Stomach (tissue), 19 donors: ENCODE results near the gene ST8SIA4. TPM values are rescaled to one million over a fixed set of nuclear protein-coding genes. Genes with fewer than 3 reads are reported as not detected.

Experiments used
- DNase-seq, 2 donors: peaks; one replicate each; pipeline versions ENCODE4 v3.0.0 to v3.0.0-alpha.2; 2013 to 2019
- H3K27ac ChIP-seq, 5 donors: fragments of 200-600 bp in 4 of 5; sonication (generic) in 4 of 5; one replicate each; pipeline ENCODE4 v1.5.1; 2013 to 2019; ENCODE audit warnings: mild to moderate bottlenecking in 1 of 5, moderate library complexity in 1 of 5
- H3K27me3 ChIP-seq, 3 donors: fragments of 200-600 bp; sonication (generic); one replicate each; pipeline ENCODE4 v1.5.1; 2017 to 2019; ENCODE audit warnings: mixed run types in 1 of 3
- H3K36me3 ChIP-seq, 4 donors: fragments of 200-600 bp; sonication (generic); 1 replicate in 3 of 4; 2 replicates in 1 of 4; pipeline ENCODE4 v1.5.1; 2016 to 2019
- H3K4me1 ChIP-seq, 4 donors: fragments of 200-600 bp; sonication (generic); one replicate each; pipeline ENCODE4 v1.5.1; 2016 to 2019
- H3K4me3 ChIP-seq, 4 donors: fragments of 200-600 bp; sonication (generic) in 3 of 4; one replicate each; pipeline ENCODE4 v1.5.1; 2016 to 2019; ENCODE audit warnings: mild to moderate bottlenecking in 1 of 4
- H3K9me3 ChIP-seq, 4 donors: fragments of 200-600 bp; sonication (generic); one replicate each; pipeline ENCODE4 v1.5.1; 2016 to 2019
- EP300 ChIP-seq: sonication (generic); formaldehyde crosslinking; IDR thresholded peaks from one replicate; pipeline ENCODE4 v1.6.1; 2017; ENCODE audit warnings: antibody characterized with exemption
- POLR2A ChIP-seq, 4 donors: fragments of 450-650 bp; IDR thresholded peaks; one replicate each; pipeline ENCODE4 v1.6.1; 2016; ENCODE audit warnings: antibody characterized with exemption in 4 of 4, control low read depth in 2 of 4, mild to moderate bottlenecking in 1 of 4, moderate library complexity in 1 of 4
- POLR2AphosphoS5 ChIP-seq, 3 donors: sonication (generic); formaldehyde crosslinking; IDR thresholded peaks; one replicate each; pipeline ENCODE4 v1.6.1; 2016; ENCODE audit warnings: antibody characterized with exemption in 3 of 3
- WGBS, 5 donors: extraction: QIAGEN DNeasy Blood & Tissue Kit in 3 of 5; methylation state at CpG; one replicate each; pipeline versions ENCODE4 v1.1.5 to v1.1.7; 2013 to 2018; 5-methylcytosine and 5-hydroxymethylcytosine counted together
- intact Hi-C: fragments of 100-400 bp; cut with DNase I; formaldehyde crosslinking; loops from one replicate; pipeline ENCODE4 v1.15.1; 2023; ENCODE audit warnings: low total_unique reads
- long read RNA-seq, 10 donors: transcript quantifications; one replicate each; lab custom pipeline, GENCODE V29; 2026
- polyA plus RNA-seq, 3 donors: library from polyadenylated mRNA; stranded (reverse); fragments of 200-250 nt; gene quantifications; one replicate each; pipeline ENCODE4 v1.2.3, GENCODE V29; 2013
- total RNA-seq, 5 donors: library from RNA; depleted of rRNA; stranded (reverse); fragments of >200 nt; gene quantifications; one replicate each; pipeline versions ENCODE4 v1.1.0 to v1.2.3, GENCODE V29; 2014 to 2016
- TF ChIP-seq, protein P1 (sequence below), 7 experiments: fragments of 450-650 bp in 4 of 7; fragments of 200-600 bp in 3 of 7; sonication (generic) in 3 of 7; IDR thresholded peaks; one replicate each; pipeline ENCODE4 v1.5.1; 2016 to 2019; ENCODE audit warnings: antibody characterized with exemption in 7 of 7, control low read depth in 2 of 7, mild to moderate bottlenecking in 1 of 7
- donor health status: healthy with polysubstance abuse.
- donor health status: Bipolar disorder and iron deficiency.
- donor health status: healthy.

The ST8SIA4 gene, protein sequence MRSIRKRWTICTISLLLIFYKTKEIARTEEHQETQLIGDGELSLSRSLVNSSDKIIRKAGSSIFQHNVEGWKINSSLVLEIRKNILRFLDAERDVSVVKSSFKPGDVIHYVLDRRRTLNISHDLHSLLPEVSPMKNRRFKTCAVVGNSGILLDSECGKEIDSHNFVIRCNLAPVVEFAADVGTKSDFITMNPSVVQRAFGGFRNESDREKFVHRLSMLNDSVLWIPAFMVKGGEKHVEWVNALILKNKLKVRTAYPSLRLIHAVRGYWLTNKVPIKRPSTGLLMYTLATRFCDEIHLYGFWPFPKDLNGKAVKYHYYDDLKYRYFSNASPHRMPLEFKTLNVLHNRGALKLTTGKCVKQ
- total RNA-seq, result 1 to 10 TPM in 4 of 5 donors, under 1 TPM in 1; 0.29 to 7.7 (median 2.9) TPM
- polyA plus RNA-seq, result 1 to 10 TPM in 1 of 3 donors, under 1 TPM in 2; 0.38 to 1.1 (median 0.44) TPM
- long read RNA-seq, donor 1, full-length matches to known transcripts, result 3 of 3 reads
- long read RNA-seq, donor 1, partial matches to known transcripts, result 0 of 3 reads
- long read RNA-seq, donor 1, other reads (novel, unspliced or antisense), result 0 of 3 reads
- long read RNA-seq, donor 2, full-length matches to known transcripts, result 4 of 4 reads
- long read RNA-seq, donor 2, partial matches to known transcripts, result 0 of 4 reads
- long read RNA-seq, donor 2, other reads (novel, unspliced or antisense), result 0 of 4 reads
- long read RNA-seq, donor 3, full-length matches to known transcripts, result 2 of 2 reads
- long read RNA-seq, donor 3, partial matches to known transcripts, result 0 of 2 reads
- long read RNA-seq, donor 3, other reads (novel, unspliced or antisense), result 0 of 2 reads
- long read RNA-seq, donor 4, result 0 reads
- long read RNA-seq, donor 5, full-length matches to known transcripts, result 3 of 3 reads
- long read RNA-seq, donor 5, partial matches to known transcripts, result 0 of 3 reads
- long read RNA-seq, donor 5, other reads (novel, unspliced or antisense), result 0 of 3 reads
- long read RNA-seq, donor 6, full-length matches to known transcripts, result 3 of 3 reads
- long read RNA-seq, donor 6, partial matches to known transcripts, result 0 of 3 reads
- long read RNA-seq, donor 6, other reads (novel, unspliced or antisense), result 0 of 3 reads
- long read RNA-seq, donor 7, full-length matches to known transcripts, result 2 of 2 reads
- long read RNA-seq, donor 7, partial matches to known transcripts, result 0 of 2 reads
- long read RNA-seq, donor 7, other reads (novel, unspliced or antisense), result 0 of 2 reads
- long read RNA-seq, donor 8, partial matches to known transcripts, result 0 of 1 reads
- long read RNA-seq, donor 8, other reads (novel, unspliced or antisense), result 0 of 1 reads
- long read RNA-seq, donor 9, full-length matches to known transcripts, result 2 of 2 reads
- long read RNA-seq, donor 9, partial matches to known transcripts, result 0 of 2 reads
- long read RNA-seq, donor 9, other reads (novel, unspliced or antisense), result 0 of 2 reads
- long read RNA-seq, donor 10, result 0 reads

DNA sequence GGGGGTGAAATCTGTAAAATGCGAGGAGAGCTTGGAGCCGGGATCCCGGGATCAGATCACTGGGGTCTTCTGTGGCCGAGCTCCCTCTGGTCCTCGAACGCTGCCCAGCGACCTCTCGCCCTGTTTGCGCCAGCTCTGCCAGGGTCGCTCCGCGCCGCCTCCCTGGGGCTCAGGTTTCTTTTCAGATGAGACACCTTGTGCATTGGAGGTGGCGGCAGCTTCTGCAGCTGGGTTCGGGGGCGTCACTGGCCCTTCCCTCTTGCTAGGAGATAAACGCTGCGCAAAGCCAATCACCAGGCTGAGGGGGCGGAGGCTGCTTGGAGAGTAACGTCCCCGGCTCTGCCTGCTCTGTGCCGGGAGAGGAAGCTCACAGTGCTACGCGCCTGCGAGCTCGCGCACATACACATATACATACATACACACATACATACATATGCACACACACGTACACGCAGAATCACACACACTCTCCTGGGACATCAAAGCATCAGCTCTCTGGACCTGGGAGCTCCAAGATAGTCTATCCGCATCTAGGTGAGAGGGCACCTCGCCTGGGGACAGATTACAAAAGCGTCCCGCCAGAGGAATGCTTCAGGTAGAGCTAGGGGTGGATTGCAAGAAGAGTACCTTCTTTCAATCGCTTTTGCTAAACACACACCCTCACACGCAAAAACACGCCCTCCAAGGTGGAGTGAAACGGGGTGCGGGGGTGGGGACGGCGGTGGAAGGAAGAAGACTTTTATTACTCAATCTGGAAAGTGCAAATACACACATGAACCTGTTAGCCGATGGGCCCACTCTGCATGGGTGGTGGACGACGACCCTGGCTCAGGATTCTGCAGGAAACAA is at the start of gene ST8SIA4:
Gene ST8SIA4 (minus strand): TSS at position 244 of the 849 bp plus-strand sequence. CDS start 327 bp downstream, outside the sequence.
- intact Hi-C loops, result no loop called here
- Histone ChIP-seq H3K9me3 (no peaks in the 10 kb centered on the region), H3K27ac (peak within 1 kb of the TSS; percentile 56 to 85 (median 76)), H3K27me3 (peaks cover 2 to 55% (median 12%) of the 10 kb centered on the region in 3 donors), H3K4me3 (peak within 1 kb of the TSS; percentile 42 to 55 (median 52)), H3K36me3 (no peaks in the 10 kb centered on the region), H3K4me1 (peaks cover 0 to 45% (median 23%) of the 10 kb centered on the region in 4 donors)
- DNase-seq, result peak; percentile 81 to 94
- 1 to 3% (median 2%) methylated on average over 23 to 43 of the region's 43 CpGs for WGBS, 5 donors
- TF ChIP-seq POLR2AphosphoS5 (IDR thresholded peaks at IDR 0.05) (peak in 2 of 3 donors; percentile 72 to 86), EP300 (no peak)

DNA sequence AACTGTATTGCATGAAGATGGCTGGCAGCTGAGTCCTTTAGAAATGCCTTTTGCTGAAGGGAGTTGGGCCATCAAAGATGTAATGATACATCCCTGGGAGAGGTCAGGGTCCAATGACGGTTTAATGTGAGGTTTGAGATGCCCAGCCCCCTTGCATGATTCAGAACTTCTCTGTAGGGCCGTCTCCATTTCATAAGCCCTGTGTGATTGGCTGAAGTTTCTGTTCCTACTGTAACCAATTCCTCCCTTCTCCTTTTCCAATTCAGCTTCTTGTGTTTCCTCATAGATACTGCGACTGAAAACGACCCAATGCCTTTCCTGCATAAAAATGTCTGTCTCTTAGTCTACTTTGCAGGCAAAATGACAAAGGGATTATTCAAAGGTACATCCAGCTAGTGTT is 47.9 kb upstream of the ST8SIA4 start:
- no peaks in the 10 kb centered on the region for H3K27me3 ChIP-seq
- H3K9me3 ChIP-seq, result peaks cover 0 to 15% (median 3%) of the 10 kb centered on the region in 4 donors
- intact Hi-C loops, result no loop called here
- no peaks in the 10 kb centered on the region for H3K36me3 ChIP-seq
- no peak for DNase-seq
- no peak overlapping the region for H3K4me3 ChIP-seq
- WGBS, 5 donors, result 59 to 75% (median 71%) methylated on average over 4 of the region's 4 CpGs
- no peak overlapping the region for H3K27ac ChIP-seq
- TF ChIP-seq EP300, result no peak
- no peak for TF ChIP-seq POLR2AphosphoS5 (IDR thresholded peaks at IDR 0.05)
- no peak for TF ChIP-seq POLR2A (IDR thresholded peaks at IDR 0.05)
- TF ChIP-seq, protein P1, sequence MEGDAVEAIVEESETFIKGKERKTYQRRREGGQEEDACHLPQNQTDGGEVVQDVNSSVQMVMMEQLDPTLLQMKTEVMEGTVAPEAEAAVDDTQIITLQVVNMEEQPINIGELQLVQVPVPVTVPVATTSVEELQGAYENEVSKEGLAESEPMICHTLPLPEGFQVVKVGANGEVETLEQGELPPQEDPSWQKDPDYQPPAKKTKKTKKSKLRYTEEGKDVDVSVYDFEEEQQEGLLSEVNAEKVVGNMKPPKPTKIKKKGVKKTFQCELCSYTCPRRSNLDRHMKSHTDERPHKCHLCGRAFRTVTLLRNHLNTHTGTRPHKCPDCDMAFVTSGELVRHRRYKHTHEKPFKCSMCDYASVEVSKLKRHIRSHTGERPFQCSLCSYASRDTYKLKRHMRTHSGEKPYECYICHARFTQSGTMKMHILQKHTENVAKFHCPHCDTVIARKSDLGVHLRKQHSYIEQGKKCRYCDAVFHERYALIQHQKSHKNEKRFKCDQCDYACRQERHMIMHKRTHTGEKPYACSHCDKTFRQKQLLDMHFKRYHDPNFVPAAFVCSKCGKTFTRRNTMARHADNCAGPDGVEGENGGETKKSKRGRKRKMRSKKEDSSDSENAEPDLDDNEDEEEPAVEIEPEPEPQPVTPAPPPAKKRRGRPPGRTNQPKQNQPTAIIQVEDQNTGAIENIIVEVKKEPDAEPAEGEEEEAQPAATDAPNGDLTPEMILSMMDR (IDR thresholded peaks at IDR 0.05), result no peak
- no peaks in the 10 kb centered on the region for H3K4me1 ChIP-seq

DNA sequence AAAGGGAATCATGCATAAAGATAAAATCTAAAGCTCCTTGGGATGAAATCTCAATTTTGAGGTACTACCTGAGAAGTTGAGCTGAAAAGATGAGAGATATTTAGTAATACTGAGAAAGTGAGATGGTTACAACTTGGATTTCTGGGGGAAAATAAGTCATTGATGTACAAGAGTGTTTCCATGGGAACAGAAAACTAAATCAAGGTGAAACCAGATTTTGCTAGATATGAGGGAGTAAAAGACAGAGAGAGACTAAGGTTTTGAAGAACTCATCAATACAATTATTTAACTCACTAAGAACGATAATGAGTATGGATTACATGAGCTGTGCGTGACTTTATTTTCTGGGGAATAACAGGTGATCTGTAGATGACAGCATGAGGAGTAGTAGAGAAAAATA is 10.2 kb upstream of the ST8SIA4 start:
- intact Hi-C loops, result no loop called here
- WGBS, 5 donors, result 91 to 95% (median 92%) methylated on average over 2 of the region's 2 CpGs
- H3K4me1 ChIP-seq, result no peaks in the 10 kb centered on the region
- H3K9me3 ChIP-seq, result peaks cover 0 to 6% (median 3%) of the 10 kb centered on the region in 4 donors
- no peaks in the 10 kb centered on the region for H3K27me3 ChIP-seq
- H3K36me3 ChIP-seq, result no peaks in the 10 kb centered on the region
- no peak overlapping the region for H3K27ac ChIP-seq
- no peak for TF ChIP-seq POLR2A (IDR thresholded peaks at IDR 0.05)
- TF ChIP-seq, protein P1 (IDR thresholded peaks at IDR 0.05), result no peak
- no peak for TF ChIP-seq POLR2AphosphoS5 (IDR thresholded peaks at IDR 0.05)
- TF ChIP-seq EP300, result no peak
- DNase-seq, result no peak
- H3K4me3 ChIP-seq, result no peak overlapping the region

DNA sequence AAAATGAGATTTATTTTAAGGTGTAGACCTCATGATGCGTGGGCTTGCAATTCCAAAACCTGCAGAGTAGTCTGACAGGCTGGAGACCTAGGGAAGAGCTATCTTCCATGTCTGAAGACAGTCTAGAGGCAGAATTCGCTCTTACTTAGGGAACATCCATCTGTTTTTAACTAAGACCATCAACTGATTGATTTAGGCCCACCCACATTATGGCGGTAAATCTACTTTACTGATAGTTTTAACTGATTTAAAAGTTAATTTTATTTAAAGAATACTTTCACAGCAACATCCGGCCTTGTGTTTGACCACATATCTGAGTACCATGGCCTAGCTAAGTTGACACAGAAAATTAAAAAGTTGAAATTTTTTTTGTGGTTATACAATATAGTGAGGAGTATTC is 6.0 kb upstream of the ST8SIA4 start:
- Histone ChIP-seq H3K4me3 (no peak overlapping the region), H3K27me3 (peaks cover 0 to 13% (median 0%) of the 10 kb centered on the region in 3 donors), H3K36me3 (no peaks in the 10 kb centered on the region), H3K9me3 (no peaks in the 10 kb centered on the region), H3K27ac (no peak overlapping the region), H3K4me1 (peaks cover 0 to 4% (median 0%) of the 10 kb centered on the region in 4 donors)
- WGBS, 5 donors, result 88 to 94% (median 90%) methylated on average over 4 of the region's 4 CpGs
- TF ChIP-seq POLR2AphosphoS5 (IDR thresholded peaks at IDR 0.05) (no peak), POLR2A (IDR thresholded peaks at IDR 0.05) (no peak), EP300 (no peak)
- TF ChIP-seq, protein P1 (IDR thresholded peaks at IDR 0.05), result no peak
- intact Hi-C loops, result no loop called here
- no peak for DNase-seq
